ENCODE data around the gene BCDIN3D. TPM values are rescaled to one million over a fixed set of nuclear protein-coding genes. Genes with fewer than 3 reads are reported as not detected.

BCDIN3D gene
- total and polyA plus RNA-seq, 2 of the 8 experiments (the other 6 are each of a cell fraction or from before 2014, with no cell fraction given) = 1.6 to 2.4 TPM

DNA sequence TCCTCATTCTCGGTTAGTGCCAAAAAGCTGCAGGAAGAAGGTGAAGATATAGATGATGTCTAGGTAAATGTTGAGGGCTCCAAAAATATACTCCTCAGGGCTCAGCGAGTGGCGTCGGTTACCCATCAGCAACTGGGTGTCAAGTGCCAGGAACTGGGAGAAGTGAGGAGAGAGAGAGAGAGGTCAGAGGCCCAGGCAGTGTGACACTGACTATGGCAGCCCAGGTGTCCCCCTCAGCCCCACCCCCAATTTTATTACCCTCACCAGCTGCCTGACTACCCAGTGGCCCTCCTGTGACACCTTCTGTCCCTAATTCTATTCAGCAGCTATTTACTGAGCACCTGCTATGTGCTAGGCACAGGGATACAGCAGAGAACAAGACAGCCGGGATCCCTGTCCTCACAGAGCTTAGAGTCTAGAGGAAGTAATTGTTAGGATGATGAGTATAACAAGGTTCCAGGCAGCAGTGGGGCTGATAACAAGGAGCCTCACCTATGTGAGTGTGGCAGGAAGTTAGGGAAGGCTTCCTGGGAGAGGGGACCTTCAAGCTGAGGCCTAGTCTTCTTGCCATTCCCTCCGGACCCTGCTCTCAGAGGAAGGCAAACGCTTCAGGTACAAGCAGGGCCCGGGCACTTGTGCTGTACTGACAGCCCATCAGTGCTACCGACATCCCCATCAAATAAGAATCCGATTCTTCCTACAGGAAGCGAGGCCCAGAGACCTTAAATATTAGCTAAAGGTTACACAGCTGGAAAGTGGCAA lies 27.8 kb upstream of the BCDIN3D start:
- WGBS, 2 experiments (ENCODE audit: extremely low coverage in 1 of 2, insufficient coverage in 1 of 2, insufficient read length in 1 of 2, insufficient replicate concordance in 2 of 2, low coverage in 1 of 2, low lambda C conversion rate in 2 of 2, missing lambda C conversion rate in 1 of 2) = 87% methylated on average over 10 of the region's 11 CpGs; no CpG with 5 or more reads in 1 of the 2 experiments
- Histone ChIP-seq H4K20me1 (replicated peaks in 1 of 2; ENCODE audit: control insufficient read depth in 1 of 2, insufficient read depth in 2 of 2, low read length in 2 of 2) (no peaks in the 10 kb centered on the region), H2BK5ac (ENCODE audit: low read depth, low read length) (no peak overlapping the region), H3K4me1 (replicated peaks in 1 of 4; ENCODE audit: control insufficient read depth in 3 of 4, insufficient read depth in 4 of 4, low read length in 3 of 4) (peaks cover 0 to 3% (median 1%) of the 10 kb centered on the region in 4 experiments; a peak in 3 of 7 replicates), H3K9ac (replicated peaks in 1 of 4; ENCODE audit: extremely low read depth in 1 of 4, low read depth in 3 of 4, low read length in 3 of 4) (no peak overlapping the region), H2BK120ac (replicated peaks; ENCODE audit: low read depth, low read length) (no peak overlapping the region), H4K8ac (ENCODE audit: extremely low read depth, insufficient read depth, low read length) (no peak overlapping the region), H3K36me3 (ENCODE audit: control insufficient read depth in 2 of 4, insufficient read depth in 4 of 4, low read length in 3 of 4) (no peaks in the 10 kb centered on the region), H2AFZ (ENCODE audit: low read length) (no peak overlapping the region), H3K23ac (ENCODE audit: insufficient read length) (no peak overlapping the region), H2BK12ac (ENCODE audit: low read depth, low read length) (no peak overlapping the region), H3K79me2 (ENCODE audit: control insufficient read depth in 1 of 2, insufficient read depth in 2 of 2, low read length in 2 of 2) (no peaks in the 10 kb centered on the region), H3K23me2 (ENCODE audit: low read depth, low read length) (no peaks in the 10 kb centered on the region), H3K27me3 (replicated peaks in 1 of 4; ENCODE audit: control insufficient read depth in 3 of 4, extremely low read depth in 1 of 4, insufficient read depth in 3 of 4, low read length in 3 of 4) (no peaks in the 10 kb centered on the region), H3K27ac (ENCODE audit: low read depth, low read length) (no peak overlapping the region), H3K4ac (replicated peaks; ENCODE audit: insufficient read length, low read depth, low read length) (no peak overlapping the region), H2BK15ac (ENCODE audit: low read length) (no peak overlapping the region), H2AK5ac (ENCODE audit: low read depth, low read length) (no peak overlapping the region), H3K9me3 (ENCODE audit: insufficient read depth in 2 of 2, low read depth in 1 of 2, low read length in 1 of 2) (no peaks in the 10 kb centered on the region), H4K5ac (ENCODE audit: insufficient read length, low read depth, low read length) (no peak overlapping the region), H2BK20ac (ENCODE audit: low read length) (no peak overlapping the region), H3K4me3 (ENCODE audit: extremely low read depth in 1 of 4, insufficient read depth in 2 of 4, low read depth in 3 of 4, low read length in 4 of 4) (no peak overlapping the region), H3K79me1 (ENCODE audit: low read depth, low read length) (no peaks in the 10 kb centered on the region), H3K4me2 (ENCODE audit: insufficient read depth in 1 of 2, low read depth in 2 of 2, low read length in 2 of 2) (no peak overlapping the region), H3K14ac (ENCODE audit: insufficient read length) (no peak overlapping the region), H4K91ac (replicated peaks; ENCODE audit: insufficient read length, low read length) (no peak overlapping the region), H3K56ac (replicated peaks; ENCODE audit: insufficient read length, low read depth, low read length) (no peak overlapping the region), H3K18ac (ENCODE audit: extremely low read depth, low read length) (no peak overlapping the region)
- FAIRE-seq (no peak), DNase-seq (ENCODE audit: low read depth in 1 of 2, low spot score in 2 of 2) (no peak)
- ChIA-PET CTCF (ENCODE audit: partially characterized antibody) (interaction anchor here (0.5 to 10.0 kb wide), 15 partner anchors 12 to 184 kb away, joined by 3 to 137 read pairs (median 4); no protein-coding TSS in a partner anchor), POLR2A (ENCODE audit: partially characterized antibody) (interaction anchor here (0.6 kb wide), 1 partner anchor 30 kb away, joined by 4 read pairs; no protein-coding TSS in a partner anchor)
- TF ChIP-seq CBX5 (IDR thresholded peaks at IDR 0.05; ENCODE audit: low read depth, low read length) (no peak), SP1 (IDR thresholded peaks at IDR 0.05; ENCODE audit: low read depth, low read length) (no peak), BRCA1 (IDR thresholded peaks at IDR 0.05; ENCODE audit: low read depth, low read length) (no peak), PHF8 (conservative IDR thresholded peaks at IDR 0.05; ENCODE audit: low read depth, low read length) (no peak), RNF2 (IDR thresholded peaks at IDR 0.05; ENCODE audit: borderline replicate concordance, low read depth, low read length, missing control alignments, poor library complexity, severe bottlenecking) (no peak)

All from H1 (cell line).